Parathyroid adenoma (tissue), 2 donors: ENCODE data around the gene GPRC5A.
"Not testable (repeated sequence)": the region's sequence is repeated elsewhere in the genome, so short reads cannot be mapped to it uniquely, and the experiment has no call there.

Experiments used
- H2AFZ ChIP-seq: fragments of 300-600 bp; sonication (generic); one replicate; pipeline ENCODE4 v1.7.0; 2017; ENCODE audit warnings: antibody characterized with exemption, mild to moderate bottlenecking
- H3K27ac ChIP-seq: fragments of 300-600 bp; sonication (generic); one replicate; pipeline ENCODE4 v1.7.0; 2017
- H3K27me3 ChIP-seq: fragments of 300-600 bp; sonication (generic); one replicate; pipeline ENCODE4 v1.7.0; 2017; ENCODE audit warnings: low read length; ENCODE audit not compliant: control insufficient read depth, insufficient read depth
- H3K36me3 ChIP-seq: fragments of 300-600 bp; sonication (generic); one replicate; pipeline ENCODE4 v1.7.0; 2017; ENCODE audit warnings: low read length; ENCODE audit not compliant: control insufficient read depth, insufficient read depth
- H3K4me1 ChIP-seq: fragments of 300-600 bp; sonication (generic); one replicate; pipeline ENCODE4 v1.7.0; 2017; ENCODE audit warnings: control low read depth
- H3K4me2 ChIP-seq: fragments of 300-600 bp; sonication (generic); one replicate; pipeline ENCODE4 v1.7.0; 2017; ENCODE audit warnings: low read length
- H3K4me3 ChIP-seq: fragments of 300-600 bp; sonication (generic); one replicate; pipeline ENCODE4 v1.7.0; 2017; ENCODE audit warnings: low read depth, low read length
- H3K79me2 ChIP-seq: fragments of 300-600 bp; sonication (generic); one replicate; pipeline ENCODE4 v1.7.0; 2017; ENCODE audit warnings: control low read depth
- H3K9ac ChIP-seq: fragments of 300-600 bp; sonication (generic); one replicate; pipeline ENCODE4 v1.7.0; 2017; ENCODE audit warnings: mild to moderate bottlenecking
- H3K9me3 ChIP-seq: fragments of 300-600 bp; sonication (generic); one replicate; pipeline ENCODE4 v1.7.0; 2017; ENCODE audit warnings: low read length; ENCODE audit not compliant: control insufficient read depth
- TF ChIP-seq, protein P1 (sequence below): fragments of 300-600 bp; sonication (generic); IDR thresholded peaks from one replicate; pipeline ENCODE4 v1.7.0; 2017; ENCODE audit warnings: antibody characterized with exemption, mild to moderate bottlenecking
- donor health status: primary hyperparathyroidism.

The GPRC5A gene

DNA sequence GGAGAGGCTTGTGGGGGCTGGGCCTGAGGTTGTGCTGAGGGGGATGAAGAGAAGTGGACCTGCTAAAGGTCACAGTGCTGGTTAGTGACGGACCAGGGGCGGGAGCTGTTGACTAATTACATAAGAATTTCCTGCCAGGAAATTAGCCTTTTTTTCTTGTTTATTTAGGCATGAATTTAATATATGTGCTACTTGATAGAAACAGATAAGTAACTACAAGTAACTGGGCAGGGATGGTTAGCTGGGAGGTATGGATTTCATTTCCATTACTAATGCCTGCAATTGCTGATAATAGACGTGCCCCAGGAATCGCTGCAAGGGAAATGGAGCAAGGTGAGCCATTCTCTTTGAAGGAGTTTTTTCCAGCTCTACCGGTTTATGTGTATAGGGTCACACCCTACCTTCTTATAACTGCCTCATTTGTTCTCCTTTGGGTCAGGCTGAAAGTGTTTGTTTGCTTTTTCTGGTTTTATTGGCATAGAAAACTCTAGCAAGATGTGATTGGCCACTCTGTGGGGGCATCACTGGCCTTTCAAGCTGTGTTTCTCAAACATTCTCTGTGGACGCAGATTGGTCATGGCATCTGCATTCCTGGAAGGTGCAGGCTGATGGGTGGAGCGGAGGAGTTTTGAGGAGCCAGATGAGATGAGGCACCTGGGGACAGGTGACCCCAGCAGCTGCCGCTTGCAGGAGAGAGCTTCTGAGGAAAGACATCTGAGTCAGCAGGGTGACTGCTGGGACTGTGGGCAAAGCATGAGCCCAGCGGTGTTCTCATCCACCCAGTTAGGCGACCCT is 19.0 kb upstream of the GPRC5A start:
- TF ChIP-seq, protein P1, sequence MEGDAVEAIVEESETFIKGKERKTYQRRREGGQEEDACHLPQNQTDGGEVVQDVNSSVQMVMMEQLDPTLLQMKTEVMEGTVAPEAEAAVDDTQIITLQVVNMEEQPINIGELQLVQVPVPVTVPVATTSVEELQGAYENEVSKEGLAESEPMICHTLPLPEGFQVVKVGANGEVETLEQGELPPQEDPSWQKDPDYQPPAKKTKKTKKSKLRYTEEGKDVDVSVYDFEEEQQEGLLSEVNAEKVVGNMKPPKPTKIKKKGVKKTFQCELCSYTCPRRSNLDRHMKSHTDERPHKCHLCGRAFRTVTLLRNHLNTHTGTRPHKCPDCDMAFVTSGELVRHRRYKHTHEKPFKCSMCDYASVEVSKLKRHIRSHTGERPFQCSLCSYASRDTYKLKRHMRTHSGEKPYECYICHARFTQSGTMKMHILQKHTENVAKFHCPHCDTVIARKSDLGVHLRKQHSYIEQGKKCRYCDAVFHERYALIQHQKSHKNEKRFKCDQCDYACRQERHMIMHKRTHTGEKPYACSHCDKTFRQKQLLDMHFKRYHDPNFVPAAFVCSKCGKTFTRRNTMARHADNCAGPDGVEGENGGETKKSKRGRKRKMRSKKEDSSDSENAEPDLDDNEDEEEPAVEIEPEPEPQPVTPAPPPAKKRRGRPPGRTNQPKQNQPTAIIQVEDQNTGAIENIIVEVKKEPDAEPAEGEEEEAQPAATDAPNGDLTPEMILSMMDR: no peak
- Histone ChIP-seq H3K27ac (no peak overlapping the region), H3K9ac (no peak overlapping the region), H2AFZ (no peak overlapping the region), H3K27me3 (no peaks in the 10 kb centered on the region), H3K9me3 (no peaks in the 10 kb centered on the region), H3K36me3 (no peaks in the 10 kb centered on the region), H3K4me1 (no peaks in the 10 kb centered on the region), H3K4me2 (no peak overlapping the region), H3K79me2 (no peaks in the 10 kb centered on the region), H3K4me3 (no peak overlapping the region)

DNA sequence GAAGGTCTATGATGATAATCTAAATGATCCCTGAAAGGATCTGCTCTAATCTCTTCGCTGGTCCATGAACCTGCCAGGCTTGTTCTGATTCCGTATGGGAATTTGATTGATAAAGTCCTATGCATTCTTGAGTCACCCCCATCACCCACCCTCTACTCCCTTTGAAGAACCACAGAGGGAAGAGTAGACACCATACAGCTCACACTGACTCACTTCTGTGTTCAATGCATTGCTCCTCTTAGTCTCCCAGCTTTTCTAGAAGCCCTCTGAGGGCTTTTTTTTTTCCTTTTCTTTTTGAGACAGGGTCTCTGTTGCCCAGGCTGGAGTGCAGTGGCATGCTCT is 18.5 kb upstream of the GPRC5A start:
- no peaks in the 10 kb centered on the region for H3K4me1 ChIP-seq
- H3K27ac ChIP-seq: no peak overlapping the region
- H3K9ac ChIP-seq: no peak overlapping the region
- no peaks in the 10 kb centered on the region for H3K27me3 ChIP-seq
- H3K36me3 ChIP-seq: no peaks in the 10 kb centered on the region
- no peak overlapping the region for H2AFZ ChIP-seq
- H3K79me2 ChIP-seq: no peaks in the 10 kb centered on the region
- H3K9me3 ChIP-seq: no peaks in the 10 kb centered on the region
- TF ChIP-seq, protein P1: no peak
- H3K4me3 ChIP-seq: no peak overlapping the region
- no peak overlapping the region for H3K4me2 ChIP-seq

DNA sequence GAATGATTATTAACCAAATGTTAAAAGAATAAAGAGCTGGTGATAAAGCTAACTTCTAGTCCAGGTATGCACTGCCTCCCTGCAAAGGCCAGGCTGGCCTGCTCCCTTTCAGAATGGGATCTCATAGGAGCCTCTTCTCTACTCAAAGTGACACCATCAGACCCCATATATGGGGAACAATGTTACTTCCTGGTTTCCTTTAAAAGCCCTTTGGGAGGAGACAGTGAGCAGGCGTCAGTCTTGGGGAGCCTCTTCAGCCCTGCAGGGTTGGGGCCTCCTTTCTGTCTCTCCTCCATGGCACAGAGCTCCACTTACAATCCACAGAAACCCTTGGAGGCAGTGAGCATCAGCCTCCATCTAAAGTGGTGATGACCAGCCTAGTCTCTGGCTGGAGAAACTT is 17.3 kb upstream of the GPRC5A start:
- Histone ChIP-seq H3K79me2 (no peaks in the 10 kb centered on the region), H3K9me3 (no peaks in the 10 kb centered on the region), H3K4me3 (no peak overlapping the region), H3K4me1 (no peaks in the 10 kb centered on the region), H3K27ac (no peak overlapping the region), H3K27me3 (no peaks in the 10 kb centered on the region), H3K4me2 (no peak overlapping the region), H3K36me3 (no peaks in the 10 kb centered on the region), H3K9ac (no peak overlapping the region), H2AFZ (no peak overlapping the region)
- TF ChIP-seq, protein P1: no peak

DNA sequence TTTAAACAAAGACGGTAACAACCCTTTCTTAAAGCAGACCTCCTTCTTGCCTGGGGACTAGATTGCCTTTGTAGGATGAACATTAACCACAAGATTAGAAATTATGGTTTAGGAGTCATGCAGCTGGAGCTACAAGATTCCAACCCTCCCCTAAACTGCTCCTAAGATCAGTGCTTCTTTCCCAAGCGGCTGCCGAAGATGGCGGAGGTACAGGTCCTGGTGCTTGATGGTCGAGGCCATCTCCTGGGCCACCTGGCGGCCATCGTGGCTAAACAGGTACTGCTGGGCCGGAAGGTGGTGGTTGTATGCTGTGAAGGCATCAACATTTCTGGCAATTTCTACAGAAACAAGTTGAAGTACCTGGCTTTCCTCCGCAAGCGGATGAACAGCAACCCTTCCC is 16.1 kb upstream of the GPRC5A start:
- H3K9me3 ChIP-seq: not testable (repeated sequence)

DNA sequence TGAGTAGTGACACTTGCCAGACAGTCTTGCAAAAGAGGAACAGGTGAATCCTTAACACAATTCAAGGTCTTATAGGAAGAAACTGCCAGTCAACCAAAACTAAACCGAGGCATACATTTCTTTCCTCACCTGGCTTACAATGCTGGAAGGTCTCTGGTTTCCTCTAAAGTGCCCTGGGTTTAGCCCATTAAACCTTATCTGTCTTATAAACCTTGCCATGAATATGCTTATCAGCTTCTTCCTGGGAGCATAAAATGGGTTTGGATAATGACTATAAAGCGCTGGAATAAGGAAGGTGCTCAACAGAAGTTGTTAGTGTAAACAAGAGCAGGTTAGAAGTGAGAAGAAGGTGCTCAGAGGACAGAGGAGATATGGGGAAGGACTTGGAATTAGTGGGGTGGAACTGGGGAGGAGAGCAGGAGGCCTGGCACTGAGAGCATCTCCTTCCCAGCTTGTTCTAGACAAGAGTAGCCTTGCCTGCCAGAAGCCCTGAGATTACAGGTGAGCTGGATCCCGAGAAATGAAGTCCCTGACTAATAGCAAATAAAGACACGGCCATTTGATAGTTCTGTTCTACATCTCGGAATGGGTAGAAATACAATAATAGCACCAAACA is 14.1 kb upstream of the GPRC5A start:
- Histone ChIP-seq H3K4me3 (no peak overlapping the region), H3K27me3 (no peaks in the 10 kb centered on the region), H3K9me3 (no peaks in the 10 kb centered on the region), H3K4me1 (no peaks in the 10 kb centered on the region), H3K27ac (no peak overlapping the region), H3K79me2 (no peaks in the 10 kb centered on the region), H3K9ac (no peak overlapping the region), H2AFZ (no peak overlapping the region), H3K36me3 (no peaks in the 10 kb centered on the region), H3K4me2 (no peak overlapping the region)
- TF ChIP-seq, protein P1: no peak

More for the DNA sequence above, 16.1 kb upstream of the GPRC5A start:
- not testable (repeated sequence) for H3K4me3 ChIP-seq, H3K27ac ChIP-seq, H3K4me1 ChIP-seq, H3K79me2 ChIP-seq, H2AFZ ChIP-seq, H3K27me3 ChIP-seq, H3K9ac ChIP-seq, H3K4me2 ChIP-seq, H3K36me3 ChIP-seq
